ENCODE results near the gene PGAP2. TPM values are rescaled to one million over a fixed set of nuclear protein-coding genes. Genes with fewer than 3 reads are reported as not detected.

Gene PGAP2
- total and polyA plus RNA-seq, 2 experiments from 2014 or later, result 39.3 to 43.2 TPM

- TF ChIP-seq ZNF462 (CRISPR knock-in tag; IDR thresholded peaks at IDR 0.05) (no peak), CREB1 (CRISPR knock-in tag; IDR thresholded peaks at IDR 0.05; ENCODE audit: low read depth) (peak; percentile 81), NANOG (IDR thresholded peaks at IDR 0.05; ENCODE audit: borderline replicate concordance) (no peak), POLR2AphosphoS5 (IDR thresholded peaks at IDR 0.05; ENCODE audit: low read depth) (peak; percentile 62), STAT1 (IDR thresholded peaks at IDR 0.05; ENCODE audit: unreplicated experiment) (no peak)
These were observed 46.8 kb downstream of the PGAP2 start, which contains the start of gene STIM1 (continued) for GRCh38 chr11:3854977-3855807.

- Histone ChIP-seq H3K4me1 (ENCODE audit: insufficient read depth) (peaks cover 34% of the 10 kb centered on the region), H3K27ac (ENCODE audit: low read depth) (no peak overlapping the region), H3K27me3 (ENCODE audit: insufficient read depth) (peaks cover 19% of the 10 kb centered on the region), H3K4me2 (peak overlapping the region; percentile 96), H2AFZ (peak overlapping the region; percentile 94), H3F3A (replicated peaks; ENCODE audit: low read depth) (peaks cover 5% of the 10 kb centered on the region; the same call in 1 of the 2 replicates), H4K20me1 (replicated peaks; ENCODE audit: insufficient read depth) (peaks cover 6% of the 10 kb centered on the region; the same call in 1 of the 2 replicates), H3K4me3 (peak overlapping the region; percentile 93), H3K36me3 (ENCODE audit: insufficient read depth) (no peaks in the 10 kb centered on the region), H3K9me2 (ENCODE audit: insufficient read depth) (no peaks in the 10 kb centered on the region), H3K79me2 (replicated peaks; ENCODE audit: insufficient read depth) (0 out of 2 replicates have a peak, but pooled peaks cover 4% of the 10 kb centered on the region)
- Mint-ChIP-seq H3K36me3 (ENCODE audit: low read depth) (no peaks in the 10 kb centered on the region; the same call in 2 of the 3 replicates), H3K9me3 (no peaks in the 10 kb centered on the region), H3K27me3 (ENCODE audit: insufficient read depth, low read depth, poor library complexity) (peaks cover 16% of the 10 kb centered on the region), H3K4me3 (peak overlapping the region; percentile 89), H3K27ac (no peak overlapping the region), H3K4me1 (peaks cover 45% of the 10 kb centered on the region)
- peak; percentile 58 for DNase-seq (ENCODE audit: low spot score)
- peak; percentile 20 for ATAC-seq
- TF ChIP-seq JUNB (IDR thresholded peaks at IDR 0.05; ENCODE audit: unreplicated experiment) (no peak), ZNF462 (CRISPR knock-in tag; IDR thresholded peaks at IDR 0.05) (no peak)
These were observed 47.6 kb downstream of the PGAP2 start for GRCh38 chr11:3855808-3856491.
